ES-I3 (cell line): ENCODE measurements around the gene ATP13A4.

Source experiments
- H3K36me3 ChIP-seq: 2 replicates; pipeline ENCODE4 v1.6.1; 2013; ENCODE audit warnings: mild to moderate bottlenecking, low read length, control low read depth, moderate library complexity; ENCODE audit not compliant: insufficient read depth
- H3K4me1 ChIP-seq: 2 replicates; pipeline ENCODE4 v1.6.1; 2013; ENCODE audit warnings: mild to moderate bottlenecking, control low read depth, low read length; ENCODE audit not compliant: insufficient read depth
- H3K9ac ChIP-seq: 2 replicates; pipeline ENCODE4 v1.6.1; 2013; ENCODE audit warnings: low read depth, mild to moderate bottlenecking, low read length, moderate library complexity
- H3K9me3 ChIP-seq: 2 replicates; pipeline ENCODE4 v1.6.1; 2013; ENCODE audit warnings: mild to moderate bottlenecking, low read length, moderate library complexity; ENCODE audit not compliant: control insufficient read depth, insufficient read depth

Gene ATP13A4

GRCh38 chr3:193439423-193439822 lies 115.3 kb downstream of the ATP13A4 start:
- Histone ChIP-seq H3K36me3 (no peaks in the 10 kb centered on the region), H3K4me1 (no peaks in the 10 kb centered on the region), H3K9ac (no peak overlapping the region), H3K9me3 (no peaks in the 10 kb centered on the region)

- H3K9ac ChIP-seq: no peak overlapping the region
- H3K9me3 ChIP-seq: peaks cover 18% of the 10 kb centered on the region
- H3K36me3 ChIP-seq: no peaks in the 10 kb centered on the region
- H3K4me1 ChIP-seq: no peaks in the 10 kb centered on the region
These were observed 135.9 kb downstream of the ATP13A4 start for GRCh38 chr3:193418576-193419373.

GRCh38 chr3:193416629-193417028 lies 138.1 kb downstream of the ATP13A4 start:
- Histone ChIP-seq H3K9ac (no peak overlapping the region), H3K4me1 (no peaks in the 10 kb centered on the region), H3K36me3 (no peaks in the 10 kb centered on the region), H3K9me3 (peaks cover 18% of the 10 kb centered on the region)

- Histone ChIP-seq H3K4me1 (0 out of 2 replicates have a peak, but pooled peaks cover 5% of the 10 kb centered on the region), H3K36me3 (no peaks in the 10 kb centered on the region), H3K9ac (no peak overlapping the region), H3K9me3 (no peaks in the 10 kb centered on the region)
These were observed 147.0 kb downstream of the ATP13A4 start for GRCh38 chr3:193407688-193408087.

DNA sequence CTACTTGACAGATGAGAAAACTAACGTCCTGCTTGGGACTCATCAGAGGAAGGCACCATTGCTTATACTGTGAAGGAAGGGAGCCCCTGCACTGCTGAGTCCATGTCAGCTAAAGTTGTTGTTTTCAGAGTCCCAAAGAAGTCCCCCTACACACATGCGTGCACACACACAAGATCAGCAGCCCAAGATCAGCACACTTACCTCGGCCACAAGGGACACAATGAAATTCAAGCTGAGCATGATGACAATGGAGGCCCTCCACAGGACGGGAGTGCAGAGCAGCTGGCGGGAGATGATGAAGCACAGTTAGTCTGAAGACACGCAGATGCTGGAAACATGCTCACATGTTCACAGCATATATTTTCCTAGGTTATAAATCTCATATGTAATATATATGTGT lies 147.6 kb downstream of the ATP13A4 start:
- Histone ChIP-seq H3K4me1 (0 out of 2 replicates have a peak, but pooled peaks cover 5% of the 10 kb centered on the region), H3K9ac (no peak overlapping the region), H3K9me3 (no peaks in the 10 kb centered on the region), H3K36me3 (no peaks in the 10 kb centered on the region)

- Histone ChIP-seq H3K9me3 (no peaks in the 10 kb centered on the region), H3K36me3 (no peaks in the 10 kb centered on the region)
These were observed 151.4 kb downstream of the ATP13A4 start for GRCh38 chr3:193403307-193403706.

DNA sequence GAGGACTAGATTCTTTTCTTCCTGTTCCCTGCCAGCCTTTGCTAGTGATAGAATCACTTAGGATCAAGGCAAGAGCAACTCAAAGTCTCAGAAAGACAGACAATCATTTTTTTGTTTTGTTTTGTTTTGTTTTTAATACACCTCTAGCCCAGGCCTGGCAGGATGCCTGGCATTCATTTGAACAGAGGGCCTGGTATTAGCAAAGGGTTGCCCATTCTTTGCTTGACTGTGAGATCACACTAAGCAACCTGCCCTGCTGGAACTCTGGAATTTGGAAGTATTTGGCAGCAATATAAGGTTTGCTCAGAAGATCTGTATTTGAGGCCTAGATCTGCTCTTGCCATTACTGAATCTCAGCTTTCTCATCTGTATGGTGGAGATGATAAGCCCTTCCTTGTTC lies 154.4 kb downstream of the ATP13A4 start:
- Histone ChIP-seq H3K9ac (no peak overlapping the region), H3K36me3 (no peaks in the 10 kb centered on the region), H3K4me1 (no peaks in the 10 kb centered on the region), H3K9me3 (no peaks in the 10 kb centered on the region)

More at GRCh38 chr3:193403307-193403706, 151.4 kb downstream of the ATP13A4 start:
- Histone ChIP-seq H3K4me1 (0 out of 2 replicates have a peak, but pooled peaks cover 5% of the 10 kb centered on the region), H3K9ac (no peak overlapping the region)

DNA sequence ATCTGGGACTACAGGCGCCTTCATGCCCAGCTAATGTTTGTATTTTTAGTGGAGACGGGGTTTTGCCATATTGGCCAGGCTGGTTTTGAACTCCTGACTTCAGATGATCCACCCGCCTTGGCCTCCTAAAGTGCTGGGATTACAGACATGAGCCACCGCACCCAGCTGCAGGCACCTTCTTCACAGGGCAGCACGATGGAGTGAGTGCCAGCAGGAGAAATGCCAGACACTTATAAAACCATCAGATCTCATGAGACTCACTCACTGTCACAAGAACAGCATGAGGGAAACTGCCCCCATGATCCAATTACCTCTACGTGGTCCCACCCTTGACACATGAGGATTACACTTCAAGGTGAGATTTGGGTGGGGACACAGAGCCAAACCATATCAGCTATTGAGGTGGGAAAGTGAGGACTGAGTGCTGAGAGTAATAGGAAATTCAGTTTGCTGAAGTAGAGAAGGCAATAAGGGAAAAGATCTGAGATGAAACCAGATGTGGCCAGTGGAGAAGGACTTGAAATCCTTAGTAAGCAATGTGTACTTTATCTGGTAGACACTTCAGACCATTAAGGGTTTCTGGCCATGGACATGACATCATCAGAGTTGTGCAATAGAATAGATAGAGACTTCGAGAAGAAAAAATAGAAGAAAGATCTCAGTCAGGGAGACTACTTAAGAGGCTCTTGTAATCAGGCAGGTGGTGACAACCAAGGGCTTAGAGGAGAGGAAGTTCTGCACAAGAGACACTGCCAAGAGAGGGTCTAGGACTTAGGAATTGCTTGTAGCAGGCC lies 158.0 kb downstream of the ATP13A4 start:
- Histone ChIP-seq H3K36me3 (no peaks in the 10 kb centered on the region), H3K9me3 (no peaks in the 10 kb centered on the region; the same call in 1 of the 2 replicates), H3K4me1 (no peaks in the 10 kb centered on the region), H3K9ac (no peak overlapping the region)

DNA sequence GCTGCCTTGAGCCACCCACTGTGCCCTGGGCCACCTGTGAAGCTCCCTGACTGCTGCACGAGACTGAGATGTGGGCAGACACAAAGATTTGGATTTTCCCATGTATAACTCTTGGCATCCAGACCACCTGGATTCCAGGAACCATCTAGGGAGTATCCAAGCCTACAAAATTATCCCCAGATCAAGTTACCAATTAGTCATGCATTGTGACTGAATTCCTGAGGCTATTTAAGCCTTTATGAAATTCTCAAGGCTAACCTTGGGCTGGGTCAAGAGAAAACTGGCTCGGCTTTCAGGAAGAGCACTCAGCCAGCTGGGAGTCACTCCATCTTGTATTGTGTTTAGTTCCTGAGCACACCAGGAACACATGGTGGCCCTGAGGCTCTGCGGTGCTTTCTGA lies 162.8 kb downstream of the ATP13A4 start:
- Histone ChIP-seq H3K9ac (no peak overlapping the region), H3K4me1 (peaks cover 14% of the 10 kb centered on the region), H3K36me3 (no peaks in the 10 kb centered on the region), H3K9me3 (no peaks in the 10 kb centered on the region; the same call in 1 of the 2 replicates)

DNA sequence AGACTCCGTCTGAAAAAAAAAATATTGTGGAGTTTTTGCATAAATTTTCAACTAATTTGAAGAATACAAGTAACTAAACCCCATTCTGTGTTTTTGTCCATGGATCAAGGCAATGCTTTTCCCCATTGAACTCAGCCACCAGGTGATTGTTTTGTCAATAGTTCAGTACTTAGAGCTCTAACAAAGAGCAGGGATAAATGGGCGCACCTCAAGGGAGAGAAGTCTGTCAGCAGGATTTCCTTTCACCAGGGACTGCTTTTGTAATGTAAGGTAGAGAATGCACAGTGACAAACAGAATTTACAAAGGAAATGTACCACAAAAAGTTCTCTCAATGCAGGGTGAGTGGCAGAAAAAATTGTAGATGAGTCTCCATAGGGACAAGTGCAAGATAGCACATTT lies 165.4 kb downstream of the ATP13A4 start:
- Histone ChIP-seq H3K4me1 (peaks cover 14% of the 10 kb centered on the region), H3K9me3 (no peaks in the 10 kb centered on the region; the same call in 1 of the 2 replicates), H3K36me3 (no peaks in the 10 kb centered on the region), H3K9ac (no peak overlapping the region)

- Histone ChIP-seq H3K9ac (no peak overlapping the region), H3K9me3 (no peaks in the 10 kb centered on the region; the same call in 1 of the 2 replicates), H3K36me3 (no peaks in the 10 kb centered on the region), H3K4me1 (peaks cover 14% of the 10 kb centered on the region)
These were observed 166.3 kb downstream of the ATP13A4 start for GRCh38 chr3:193388361-193388760.

DNA sequence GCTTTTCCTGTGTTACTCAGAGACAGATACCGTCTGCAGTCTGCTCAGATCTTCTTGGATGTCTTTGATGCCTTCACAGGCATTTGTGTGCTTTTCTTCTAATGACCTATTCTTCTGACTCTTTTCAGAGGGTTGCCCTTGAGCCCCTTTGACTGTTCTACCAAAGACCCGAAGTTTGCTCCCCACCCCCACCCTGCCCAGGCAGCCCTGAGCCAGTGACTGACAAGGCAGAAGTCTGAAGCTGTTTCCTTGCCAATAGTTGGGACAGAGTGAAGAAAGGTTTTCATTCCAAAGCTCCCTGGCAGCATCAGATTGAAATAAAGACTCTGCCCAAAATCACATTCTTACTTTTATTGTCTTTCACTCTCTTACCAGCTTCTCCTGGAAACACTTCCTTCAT lies 167.1 kb downstream of the ATP13A4 start:
- H3K9me3 ChIP-seq: no peaks in the 10 kb centered on the region; the same call in 1 of the 2 replicates
- H3K36me3 ChIP-seq: no peaks in the 10 kb centered on the region
- H3K9ac ChIP-seq: no peak overlapping the region
- peaks cover 14% of the 10 kb centered on the region for H3K4me1 ChIP-seq

DNA sequence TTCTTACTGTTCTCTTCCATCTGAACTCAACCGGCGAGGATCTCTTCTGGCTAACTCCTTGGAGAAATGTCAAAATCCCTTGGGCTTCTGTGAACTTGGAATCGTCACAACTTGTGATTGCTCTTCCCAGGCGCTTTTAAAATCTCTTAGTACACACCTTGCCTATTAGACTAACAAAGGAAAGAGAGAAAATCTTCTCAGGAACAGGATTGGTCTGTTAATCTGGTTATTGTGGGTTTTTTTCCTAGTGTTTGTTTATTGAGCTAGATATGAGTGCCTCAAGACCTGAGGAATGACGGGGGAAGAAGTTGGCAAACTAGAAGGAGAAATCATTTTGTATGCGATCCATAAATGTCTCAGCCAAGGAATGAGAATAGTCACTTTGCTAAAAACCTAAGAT lies 176.0 kb downstream of the ATP13A4 start, which contains the start of gene ATP13A5:
ATP13A5 (minus strand) TSS at position 48 of the 400 bp plus-strand sequence; CDS start at position 20, 28 bp downstream.
- Histone ChIP-seq H3K4me1 (no peaks in the 10 kb centered on the region; the same call in 1 of the 2 replicates), H3K9ac (no peak within 1 kb of the TSS), H3K36me3 (no peaks in the 10 kb centered on the region), H3K9me3 (no peaks in the 10 kb centered on the region)

GRCh38 chr3:193377591-193377990 lies 177.1 kb downstream of the ATP13A4 start:
- Histone ChIP-seq H3K4me1 (no peaks in the 10 kb centered on the region; the same call in 1 of the 2 replicates), H3K36me3 (no peaks in the 10 kb centered on the region), H3K9me3 (no peaks in the 10 kb centered on the region), H3K9ac (no peak overlapping the region)
